Astrocyte (in vitro differentiated cells and primary cell): ENCODE data around the gene VEGFA. TPM values are rescaled to one million over a fixed set of nuclear protein-coding genes. Genes with fewer than 3 reads are reported as not detected.

Experiments
- DNase-seq: peaks from one replicate; pipeline ENCODE4 v3.0.0-alpha.2; 2010; ENCODE audit warnings: low read depth
- FAIRE-seq: peaks from 2 replicates; lab custom pipeline; 2011; peaks lifted over from hg19 to GRCh38; lab: Jason Lieb, UNC
- H2AFZ ChIP-seq: 2 replicates; pipeline ENCODE4 v1.6.0; 2012; ENCODE audit warnings: low read depth, low read length, inconsistent platforms
- H3K27ac ChIP-seq: 2 replicates; pipeline ENCODE4 v1.5.1; 2011; ENCODE audit warnings: low read depth, low read length, inconsistent platforms
- H3K27me3 ChIP-seq: 2 replicates; pipeline ENCODE4 v1.6.0; 2011; ENCODE audit warnings: low read length, inconsistent platforms; ENCODE audit not compliant: insufficient read depth
- H3K36me3 ChIP-seq: 2 replicates; pipeline ENCODE4 v1.5.1; 2011; ENCODE audit warnings: low read length, inconsistent platforms; ENCODE audit not compliant: insufficient read depth
- H3K4me1 ChIP-seq: 2 replicates; pipeline ENCODE4 v1.5.1; 2011; ENCODE audit warnings: low read length, inconsistent platforms; ENCODE audit not compliant: insufficient read depth
- H3K4me2 ChIP-seq: 2 replicates; pipeline ENCODE4 v1.6.0; 2012; ENCODE audit warnings: low read length, inconsistent platforms
- H3K4me3 ChIP-seq: 2 replicates; pipeline ENCODE4 v1.5.1; 2011; ENCODE audit warnings: low read depth, mild to moderate bottlenecking, low read length, inconsistent platforms; ENCODE audit not compliant: insufficient read depth
- H3K79me2 ChIP-seq: 2 replicates; pipeline ENCODE4 v1.6.0; 2012; ENCODE audit warnings: mild to moderate bottlenecking, low read length, inconsistent platforms; ENCODE audit not compliant: insufficient read depth
- H3K9ac ChIP-seq: 2 replicates; pipeline ENCODE4 v1.6.0; 2012; ENCODE audit warnings: mild to moderate bottlenecking, low read length, inconsistent platforms
- H3K9me3 ChIP-seq: 2 replicates; pipeline ENCODE4 v1.5.1; 2012; ENCODE audit warnings: low read depth, mild to moderate bottlenecking, low read length, inconsistent platforms; ENCODE audit not compliant: insufficient read depth
- H4K20me1 ChIP-seq: 2 replicates; pipeline ENCODE4 v1.6.0; 2012; ENCODE audit warnings: low read length, inconsistent platforms; ENCODE audit not compliant: insufficient read depth
- H3K27ac Mint-ChIP-seq: one replicate; pipeline ENCODE4 v1.8.0; 2021; ENCODE audit warnings: mild to moderate bottlenecking, mixed read lengths; ENCODE audit not compliant: unreplicated experiment
- H3K27me3 Mint-ChIP-seq: one replicate; pipeline ENCODE4 v1.8.0; 2021; ENCODE audit warnings: low read depth, mixed read lengths; ENCODE audit not compliant: unreplicated experiment
- H3K36me3 Mint-ChIP-seq: one replicate; pipeline ENCODE4 v1.8.0; 2021; ENCODE audit warnings: low read depth, mixed read lengths; ENCODE audit not compliant: unreplicated experiment
- H3K4me1 Mint-ChIP-seq: one replicate; pipeline ENCODE4 v1.8.0; 2021; ENCODE audit warnings: low read depth, mixed read lengths; ENCODE audit not compliant: unreplicated experiment
- H3K4me3 Mint-ChIP-seq: one replicate; pipeline ENCODE4 v1.8.0; 2021; ENCODE audit warnings: mild to moderate bottlenecking, moderate library complexity, mixed read lengths; ENCODE audit not compliant: unreplicated experiment
- H3K9me3 Mint-ChIP-seq: one replicate; pipeline ENCODE4 v1.8.0; 2021; ENCODE audit warnings: mild to moderate bottlenecking, mixed read lengths; ENCODE audit not compliant: unreplicated experiment
- CTCF ChIP-seq: IDR thresholded peaks from 2 replicates; pipeline ENCODE4 v1.5.1; 2011; ENCODE audit warnings: low read depth, mild to moderate bottlenecking, inconsistent platforms, low read length, moderate library complexity; ENCODE audit not compliant: insufficient read depth
- EZH2 ChIP-seq: IDR thresholded peaks from 2 replicates; pipeline ENCODE4 v1.6.1; 2012; ENCODE audit warnings: mild to moderate bottlenecking, low read length, inconsistent platforms; ENCODE audit not compliant: insufficient read depth
- total RNA-seq: library from RNA; stranded (reverse); gene quantifications from 2 replicates; pipeline ENCODE4 v1.2.1, GENCODE V29; 2021

Gene VEGFA
- total RNA-seq, 1 donor from 2014 or later = 144 TPM

- Histone ChIP-seq H4K20me1 (peaks cover 21% of the 10 kb centered on the region), H3K36me3 (no peaks in the 10 kb centered on the region), H3K4me2 (peak overlapping the region; percentile 99), H3K9me3 (no peaks in the 10 kb centered on the region), H3K27me3 (peaks cover 5% of the 10 kb centered on the region), H3K4me3 (no peak overlapping the region), H3K9ac (peak overlapping the region; percentile 87), H3K79me2 (peaks cover 31% of the 10 kb centered on the region), H2AFZ (no peak overlapping the region), H3K27ac (no peak overlapping the region), H3K4me1 (peaks cover 26% of the 10 kb centered on the region)
- peaks cover 14% of the 10 kb centered on the region for H3K4me1 Mint-ChIP-seq
- peaks cover 36% of the 10 kb centered on the region for H3K27me3 Mint-ChIP-seq
- peaks cover 2% of the 10 kb centered on the region for H3K36me3 Mint-ChIP-seq
- peak overlapping the region; percentile 80 for H3K4me3 Mint-ChIP-seq
- H3K9me3 Mint-ChIP-seq = no peaks in the 10 kb centered on the region
- peak overlapping the region; percentile 88 for H3K27ac Mint-ChIP-seq
- TF ChIP-seq CTCF (no peak), EZH2 (no peak)
- DNase-seq = peak; percentile 77
- no peak for FAIRE-seq
These were observed 957 bp upstream of the VEGFA start for GRCh38 chr6:43768983-43769525.

- H3K4me1 Mint-ChIP-seq = peaks cover 24% of the 10 kb centered on the region
- Histone ChIP-seq H3K4me3 (peak overlapping the region; percentile 83), H3K27ac (peak overlapping the region; percentile 75), H3K79me2 (peaks cover 46% of the 10 kb centered on the region), H3K4me1 (peaks cover 40% of the 10 kb centered on the region), H3K4me2 (peak overlapping the region; percentile 99), H3K9ac (peak overlapping the region; percentile 87), H3K36me3 (no peaks in the 10 kb centered on the region), H3K9me3 (no peaks in the 10 kb centered on the region), H3K27me3 (peaks cover 3% of the 10 kb centered on the region), H4K20me1 (peaks cover 35% of the 10 kb centered on the region), H2AFZ (peak overlapping the region; percentile 74)
- peaks cover 25% of the 10 kb centered on the region for H3K27me3 Mint-ChIP-seq
- peak overlapping the region; percentile 89 for H3K27ac Mint-ChIP-seq
- FAIRE-seq (no peak), DNase-seq (peak; percentile 35)
- no peaks in the 10 kb centered on the region for H3K9me3 Mint-ChIP-seq
- H3K4me3 Mint-ChIP-seq = peak overlapping the region; percentile 95
- no peaks in the 10 kb centered on the region for H3K36me3 Mint-ChIP-seq
- TF ChIP-seq EZH2 (no peak), CTCF (no peak)
These were observed 580 bp downstream of the VEGFA start for GRCh38 chr6:43770372-43771209.
